NCI-H2081 (cell line): ENCODE results near the gene SUGP1.
"Not testable (repeated sequence)": the region's sequence is repeated elsewhere in the genome, so short reads cannot be mapped to it uniquely, and the experiment has no call there.

Source experiments
- DNase-seq, 2 experiments: peaks; one replicate each; lab custom pipeline; 2025; lab: John Stamatoyannopoulos, UW

SUGP1 gene, protein sequence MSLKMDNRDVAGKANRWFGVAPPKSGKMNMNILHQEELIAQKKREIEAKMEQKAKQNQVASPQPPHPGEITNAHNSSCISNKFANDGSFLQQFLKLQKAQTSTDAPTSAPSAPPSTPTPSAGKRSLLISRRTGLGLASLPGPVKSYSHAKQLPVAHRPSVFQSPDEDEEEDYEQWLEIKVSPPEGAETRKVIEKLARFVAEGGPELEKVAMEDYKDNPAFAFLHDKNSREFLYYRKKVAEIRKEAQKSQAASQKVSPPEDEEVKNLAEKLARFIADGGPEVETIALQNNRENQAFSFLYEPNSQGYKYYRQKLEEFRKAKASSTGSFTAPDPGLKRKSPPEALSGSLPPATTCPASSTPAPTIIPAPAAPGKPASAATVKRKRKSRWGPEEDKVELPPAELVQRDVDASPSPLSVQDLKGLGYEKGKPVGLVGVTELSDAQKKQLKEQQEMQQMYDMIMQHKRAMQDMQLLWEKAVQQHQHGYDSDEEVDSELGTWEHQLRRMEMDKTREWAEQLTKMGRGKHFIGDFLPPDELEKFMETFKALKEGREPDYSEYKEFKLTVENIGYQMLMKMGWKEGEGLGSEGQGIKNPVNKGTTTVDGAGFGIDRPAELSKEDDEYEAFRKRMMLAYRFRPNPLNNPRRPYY

GRCh38 chr19:19320361-19321140, at the start of gene SUGP1, which contains the start of gene MAU2:
Gene SUGP1, minus strand, starts transcription at chr19:19320509. Its CDS starts 13 bp downstream, at chr19:19320496.
Gene MAU2, plus strand, starts transcription at chr19:19320829. Its CDS starts 31 bp downstream, at chr19:19320860.
- DNase-seq = peak; percentile 92 to 93

- no peak for DNase-seq
Observed at GRCh38 chr19:19368087-19368486, 47.8 kb upstream of the SUGP1 start.

- DNase-seq = peak; percentile 56 to 63
Observed at GRCh38 chr19:19366434-19367396, 46.4 kb upstream of the SUGP1 start.

DNA sequence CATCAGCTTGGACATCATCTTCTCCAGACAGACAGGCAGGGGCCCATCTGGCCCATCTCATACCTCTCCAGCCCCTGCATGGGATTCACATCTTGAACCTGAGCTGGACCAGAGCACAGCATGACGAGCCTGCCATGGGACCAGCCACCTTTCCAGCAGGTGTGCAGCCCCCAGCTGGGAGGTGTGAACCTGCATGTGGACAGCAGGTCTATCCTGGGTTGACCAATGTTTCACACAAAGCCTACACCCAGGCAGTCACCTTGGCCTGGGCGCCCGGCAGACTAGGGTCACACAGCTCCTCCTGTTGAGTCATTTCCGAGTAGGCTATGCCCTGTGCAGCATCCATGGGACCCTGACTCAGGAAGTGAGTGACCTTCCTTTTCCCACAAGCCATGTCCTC, 41.8 kb upstream of the SUGP1 start:
- no peak for DNase-seq

GRCh38 chr19:19361075-19361594, 40.8 kb upstream of the SUGP1 start:
- peak; percentile 73 to 80 for DNase-seq

DNA sequence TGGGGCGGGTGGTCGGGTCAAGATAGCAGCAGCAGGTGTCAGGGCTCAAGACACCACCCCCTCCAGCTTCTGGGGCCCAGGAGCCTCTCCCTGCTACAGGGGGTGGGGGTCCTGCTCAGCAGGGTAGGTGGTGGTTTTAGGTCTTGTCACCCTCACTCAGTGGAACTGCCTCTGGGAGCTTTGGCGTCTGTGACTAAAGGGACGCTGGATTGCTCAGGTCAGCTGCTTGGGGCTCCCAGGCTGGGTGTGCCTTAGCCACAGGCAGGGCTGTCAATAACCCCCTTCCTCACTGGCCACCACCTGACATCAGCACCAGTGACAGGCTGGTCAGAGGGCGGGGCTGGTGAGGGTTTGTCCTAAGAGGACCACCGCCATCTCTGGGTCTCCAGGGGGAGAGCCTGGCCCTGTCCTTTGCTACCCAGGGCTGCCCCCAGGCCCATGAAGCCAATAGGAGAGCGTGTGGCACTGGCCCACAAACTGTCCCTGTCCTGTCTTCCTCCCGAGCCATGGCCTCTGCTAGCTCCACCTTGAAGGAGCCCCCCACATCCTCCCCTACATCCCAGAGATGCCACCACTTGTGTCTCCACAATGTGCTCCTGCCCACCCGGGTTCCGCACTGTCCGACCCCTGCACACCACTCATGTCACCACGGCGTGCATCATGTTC, 36.7 kb upstream of the SUGP1 start:
- DNase-seq = no peak

GRCh38 chr19:19356500-19356899, 36.2 kb upstream of the SUGP1 start:
- DNase-seq = no peak

DNA sequence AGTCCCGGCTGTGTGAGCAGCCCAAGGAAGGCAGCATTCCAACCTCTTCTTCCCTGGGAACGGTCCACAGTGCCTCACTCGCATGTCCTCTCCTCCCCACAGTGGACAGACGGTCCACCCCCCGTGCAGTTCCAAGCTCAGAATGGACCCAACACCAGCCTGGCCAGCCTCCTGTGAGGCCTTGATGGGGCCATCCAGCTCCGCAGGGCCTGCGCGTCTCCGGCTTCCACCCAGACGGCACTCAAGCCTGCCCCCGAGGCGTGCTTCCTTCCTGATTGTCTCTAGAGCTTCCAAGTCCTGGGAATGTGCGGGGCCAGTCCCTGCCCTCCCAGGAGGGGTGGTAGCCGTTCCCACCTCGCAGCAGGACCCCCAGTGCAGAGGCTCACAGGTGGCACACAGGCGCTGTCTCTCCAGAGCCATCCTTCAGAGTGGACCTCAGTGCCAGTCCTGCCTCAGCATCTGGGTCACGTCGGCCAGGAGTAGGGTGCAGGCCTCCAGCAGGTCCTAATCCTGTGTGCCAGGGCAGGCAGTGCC, 35.4 kb upstream of the SUGP1 start:
- DNase-seq = no peak

DNA sequence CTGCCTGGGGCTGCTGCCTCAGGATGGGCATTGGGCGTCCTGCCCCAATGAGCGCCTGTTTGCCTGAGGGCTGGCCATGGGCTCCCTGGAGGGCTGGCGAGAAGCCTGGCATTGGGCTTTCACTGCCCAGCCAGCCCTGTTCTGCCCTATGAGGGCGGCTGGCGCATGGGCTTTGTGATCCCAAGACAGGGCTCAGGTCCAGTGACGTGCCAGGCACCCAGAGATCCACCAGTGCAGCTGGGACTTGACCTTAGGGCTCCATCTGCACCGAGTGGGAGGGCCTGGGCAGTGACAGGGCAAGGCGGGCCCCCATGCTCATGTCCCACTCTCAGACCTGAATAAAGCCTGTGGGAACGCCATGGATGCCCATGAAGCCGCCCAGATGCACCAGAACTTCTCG, 34.6 kb upstream of the SUGP1 start:
- no peak for DNase-seq

- no peak for DNase-seq
Observed at GRCh38 chr19:19354007-19354406, 33.7 kb upstream of the SUGP1 start.

GRCh38 chr19:19352823-19353222, 32.5 kb upstream of the SUGP1 start:
- no peak for DNase-seq

DNA sequence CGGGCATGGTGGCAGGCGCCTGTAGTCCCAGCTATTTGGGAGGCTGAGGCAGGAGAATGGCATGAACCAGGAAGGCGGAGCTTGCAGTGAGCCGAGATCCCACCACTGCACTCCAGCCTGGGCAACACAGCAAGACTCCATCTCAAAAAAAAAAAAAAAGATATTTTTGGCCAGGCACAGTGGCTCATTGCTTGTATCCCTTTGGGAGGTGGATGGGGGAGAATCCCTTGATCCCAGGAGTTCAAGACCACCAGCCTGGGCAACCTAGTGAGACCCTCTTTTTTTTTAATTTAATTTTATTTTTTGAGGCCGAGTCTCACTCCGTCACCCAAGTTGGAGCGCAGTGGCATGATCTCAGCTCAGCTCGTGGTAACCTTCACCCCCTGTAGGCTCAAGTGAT, 30.4 kb upstream of the SUGP1 start:
- not testable (repeated sequence) for DNase-seq

GRCh38 chr19:19349365-19349764, 29.1 kb upstream of the SUGP1 start:
- no peak for DNase-seq

DNA sequence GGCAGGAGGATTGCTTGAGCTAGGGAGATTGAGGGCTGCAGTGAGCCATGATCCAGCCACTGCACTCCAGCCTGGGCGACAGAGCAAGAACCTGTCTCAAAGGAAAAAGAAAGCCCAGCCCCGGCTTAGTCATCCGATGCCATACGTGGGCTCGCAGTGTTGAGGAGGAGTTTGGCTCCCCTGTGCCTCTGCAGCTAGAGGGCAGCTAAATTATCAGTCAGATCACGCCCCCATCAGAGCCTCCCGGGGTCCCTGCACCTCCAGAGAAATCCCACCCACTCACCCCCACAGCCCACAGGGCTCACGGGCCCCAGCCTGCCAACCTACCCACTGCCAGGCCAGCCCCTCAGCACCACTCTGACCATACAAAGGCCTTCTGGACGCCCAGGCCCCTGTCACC, 28.0 kb upstream of the SUGP1 start:
- no peak for DNase-seq

- no peak for DNase-seq
Observed at GRCh38 chr19:19347401-19348110, 27.2 kb upstream of the SUGP1 start.

DNA sequence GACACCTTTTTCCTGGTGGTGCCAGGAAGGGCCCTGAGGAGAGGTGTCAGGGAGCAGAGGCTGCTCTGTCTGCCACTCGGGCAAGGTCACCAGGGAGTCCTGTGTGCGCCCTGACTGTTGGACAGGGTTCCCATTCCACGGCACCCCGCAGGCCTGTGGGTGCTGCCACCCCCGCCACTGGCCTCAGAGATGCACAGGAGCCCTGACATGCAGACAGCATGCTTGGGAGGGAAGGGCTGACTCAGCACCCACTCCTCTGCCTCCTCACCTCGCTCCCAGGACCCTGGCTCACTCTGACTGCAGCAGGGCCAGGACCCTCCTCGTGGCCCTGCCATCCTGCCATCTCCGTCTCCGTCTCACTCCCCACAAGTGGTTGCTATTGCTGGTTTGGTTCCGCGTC, 25.7 kb upstream of the SUGP1 start:
- no peak for DNase-seq

- DNase-seq = no peak
Observed at GRCh38 chr19:19345232-19345631, 24.9 kb upstream of the SUGP1 start.

DNA sequence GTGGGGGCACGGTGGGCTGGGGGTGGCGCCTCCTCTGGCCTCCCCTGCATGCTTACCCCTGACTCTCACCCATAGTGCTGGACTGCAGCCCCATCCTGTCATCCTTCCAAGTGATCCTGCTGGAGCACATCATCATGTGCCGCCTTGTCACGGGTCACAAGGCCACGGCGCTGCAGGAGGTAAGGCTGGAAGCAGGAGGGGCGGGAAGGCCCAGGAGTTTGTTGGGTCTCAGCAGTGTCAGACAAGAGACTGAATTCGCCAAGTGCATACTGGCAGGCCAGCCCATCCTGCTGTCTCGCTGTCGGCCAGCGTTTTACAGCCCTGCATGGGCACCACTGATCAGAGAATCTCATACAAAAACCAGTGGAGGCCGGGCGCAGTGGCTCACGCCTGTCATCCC, 23.5 kb upstream of the SUGP1 start:
- DNase-seq = no peak

DNA sequence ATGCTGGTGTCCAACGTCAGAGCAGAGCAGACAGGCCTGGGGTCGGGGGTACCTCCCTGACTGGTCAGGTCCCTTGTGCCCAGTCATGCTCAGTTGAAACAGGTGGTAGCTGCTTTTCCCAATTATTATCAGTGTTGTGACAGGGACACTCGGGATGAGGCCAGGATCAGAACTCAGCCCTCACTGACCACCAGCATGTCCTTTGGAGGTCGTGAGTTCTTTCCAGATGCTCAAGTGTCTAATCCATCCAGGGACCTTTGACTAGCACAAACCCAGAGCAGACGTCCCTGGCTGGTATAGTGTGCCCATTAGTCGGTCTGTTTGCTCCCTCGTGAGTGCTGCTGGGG, 22.7 kb upstream of the SUGP1 start:
- DNase-seq = no peak
